Left colon (tissue), 2 donors: ENCODE results near the gene STOX2. TPM values are rescaled to one million over a fixed set of nuclear protein-coding genes. Genes with fewer than 3 reads are reported as not detected.

ENCODE experiments used
- ATAC-seq: fragments of 200-7000 bp; cut with Tn5 transposase; one replicate; pipeline ENCODE4 v1.9.1; 2020; ENCODE audit warnings: mild to moderate bottlenecking, moderate library complexity
- DNase-seq, 2 donors: peaks; one replicate each; pipeline ENCODE4 v3.0.0-alpha.2; 2020
- intact Hi-C, 2 donors: fragments of 100-400 bp; cut with DNase I in 1 of 2; cut with micrococcal nuclease in 1 of 2; formaldehyde crosslinking; loops; one replicate each; pipeline versions ENCODE4 v1.11.2 to v1.14.0; 2022; cut with DNase I, micrococcal nuclease
- long read RNA-seq: library from polyadenylated mRNA; unstranded; transcript quantifications from one replicate; pipeline ENCODE4 v2.0.0, GENCODE V29; 2021
- total RNA-seq, 2 donors: library from RNA; stranded (reverse); fragmentation: NEBNext Ultra II Directional; extraction: Animal tissue kit (Norgen Biotek cat#: 25700); gene quantifications; one replicate each; pipeline ENCODE4 v1.2.1, GENCODE V29; 2021
- donor health status: DM: no; HTN: no; CAD: no.
- donor health status: DM: yes; HTN: yes; CAD: no.

Gene STOX2
- 1 to 10 TPM; 1.8 to 2.7 TPM for total RNA-seq
- long read RNA-seq, partial matches to known transcripts = 0 of 2 reads
- long read RNA-seq, other reads (novel, unspliced or antisense) = 1 of 2 reads

GRCh38 chr4:183905081-183905592 lies at the start of gene STOX2:
STOX2 (plus strand) TSS chr4:183905307; CDS start chr4:183906791, 1,484 bp downstream.
- DNase-seq = peak; percentile 45 to 60
- intact Hi-C loops = no loop called here
- peak; percentile 86 for ATAC-seq

GRCh38 chr4:183855323-183856190 lies 49.5 kb upstream of the STOX2 start:
- intact Hi-C loops = no loop called here
- DNase-seq (no peak), ATAC-seq (no peak)

GRCh38 chr4:183857040-183857439 lies 48.1 kb upstream of the STOX2 start:
- DNase-seq (no peak), ATAC-seq (no peak)
- intact Hi-C loops = no loop called here

GRCh38 chr4:183858011-183858615 lies 47.0 kb upstream of the STOX2 start:
- intact Hi-C loops = no loop called here
- no peak for ATAC-seq

GRCh38 chr4:183860119-183860518 lies 45.0 kb upstream of the STOX2 start:
- ATAC-seq = no peak
- intact Hi-C loops = no loop called here
- no peak for DNase-seq

More at GRCh38 chr4:183858011-183858615, 47.0 kb upstream of the STOX2 start:
- DNase-seq = no peak

- ATAC-seq (no peak), DNase-seq (no peak)
- intact Hi-C loops = no loop called here
Observed at GRCh38 chr4:183860731-183861130, 44.4 kb upstream of the STOX2 start.

- intact Hi-C loops = no loop called here
- ATAC-seq = no peak
Observed at GRCh38 chr4:183861426-183861825, 43.7 kb upstream of the STOX2 start.

GRCh38 chr4:183863155-183863825 lies 41.8 kb upstream of the STOX2 start:
- DNase-seq = no peak

More at GRCh38 chr4:183861426-183861825, 43.7 kb upstream of the STOX2 start:
- DNase-seq = no peak

GRCh38 chr4:183867247-183867646 lies 37.9 kb upstream of the STOX2 start:
- intact Hi-C loops = no loop called here
- no peak for DNase-seq
- no peak for ATAC-seq

More at GRCh38 chr4:183863155-183863825, 41.8 kb upstream of the STOX2 start:
- intact Hi-C loops = no loop called here
- peak; percentile 58 for ATAC-seq

- ATAC-seq = no peak
- DNase-seq = no peak
- intact Hi-C loops = no loop called here
Observed at GRCh38 chr4:183870997-183871396, 34.1 kb upstream of the STOX2 start.

GRCh38 chr4:183871581-183871980 lies 33.5 kb upstream of the STOX2 start:
- intact Hi-C loops = no loop called here
- ATAC-seq = no peak
- DNase-seq = no peak

GRCh38 chr4:183872531-183872930 lies 32.6 kb upstream of the STOX2 start:
- DNase-seq = no peak
- intact Hi-C loops = no loop called here

GRCh38 chr4:183873409-183874185 lies 31.5 kb upstream of the STOX2 start:
- intact Hi-C loops = no loop called here
- DNase-seq = no peak
- no peak for ATAC-seq

More at GRCh38 chr4:183872531-183872930, 32.6 kb upstream of the STOX2 start:
- no peak for ATAC-seq

- peak; percentile 49 for ATAC-seq
- no peak for DNase-seq
- intact Hi-C loops = no loop called here
Observed at GRCh38 chr4:183875251-183875825, 29.8 kb upstream of the STOX2 start.

GRCh38 chr4:183876268-183876934 lies 28.7 kb upstream of the STOX2 start:
- intact Hi-C loops = no loop called here
- peak; percentile 52 for ATAC-seq
- DNase-seq = peak; percentile 52 to 68

- no peak for ATAC-seq
Observed at GRCh38 chr4:183878251-183878970, 26.7 kb upstream of the STOX2 start.

GRCh38 chr4:183885205-183885720 lies 19.8 kb upstream of the STOX2 start:
- ATAC-seq = no peak
- DNase-seq = no peak
- intact Hi-C loops = no loop called here

More at GRCh38 chr4:183878251-183878970, 26.7 kb upstream of the STOX2 start:
- intact Hi-C loops = no loop called here
- DNase-seq = no peak
